Natural killer cell (primary cell): Measurements from ENCODE around the gene MTMR4. TPM values are rescaled to one million over a fixed set of nuclear protein-coding genes. Genes with fewer than 3 reads are reported as not detected.
A peak's percentile ranks its signal among the peaks of the same experiment; 100 is the strongest.
"Not testable (repeated sequence)": the region's sequence is repeated elsewhere in the genome, so short reads cannot be mapped to it uniquely, and the experiment has no call there.

Experiments used
- ATAC-seq, 3 donors: fragments of 150-1000 bp in 2 of 3; fragments of 200-7000 bp in 1 of 3; cut with Tn5 transposase; 1 replicate in 1 of 3; 2 replicates in 2 of 3; pipeline ENCODE4 v1.10.0; 2021; ENCODE audit warnings: mild to moderate bottlenecking in 2 of 3, moderate library complexity in 2 of 3
- DNase-seq, 2 donors: peaks; one replicate each; pipeline versions ENCODE4 v3.0.0 to v3.0.0-alpha.2; 2013 to 2021; ENCODE audit warnings: mixed read lengths in 1 of 2
- H3K27ac ChIP-seq: one replicate; pipeline ENCODE4 v1.5.1; 2013; ENCODE audit warnings: mild to moderate bottlenecking, low read length
- H3K27me3 ChIP-seq: one replicate; pipeline ENCODE4 v1.6.1; 2013; ENCODE audit warnings: low read length; ENCODE audit not compliant: control insufficient read depth, insufficient read depth
- H3K36me3 ChIP-seq: one replicate; pipeline ENCODE4 v1.6.1; 2013; ENCODE audit warnings: low read length; ENCODE audit not compliant: control insufficient read depth, insufficient read depth
- H3K4me1 ChIP-seq: one replicate; pipeline ENCODE4 v1.6.1; 2013; ENCODE audit warnings: low read length; ENCODE audit not compliant: control insufficient read depth, insufficient read depth
- H3K4me3 ChIP-seq: one replicate; pipeline ENCODE4 v1.5.1; 2013; ENCODE audit warnings: low read length
- H3K9me3 ChIP-seq: one replicate; pipeline ENCODE4 v1.6.1; 2013; ENCODE audit warnings: low read length; ENCODE audit not compliant: control insufficient read depth, insufficient read depth
- H3K27ac Mint-ChIP-seq, 2 donors: one replicate each; pipeline ENCODE4 v1.8.0; 2022; ENCODE audit warnings: mild to moderate bottlenecking in 2 of 2, mixed read lengths in 2 of 2, moderate library complexity in 1 of 2
- H3K27me3 Mint-ChIP-seq, 2 donors: one replicate each; pipeline ENCODE4 v1.8.0; 2022; ENCODE audit warnings: low read depth in 2 of 2, mixed read lengths in 2 of 2
- H3K36me3 Mint-ChIP-seq: one replicate; pipeline ENCODE4 v1.8.0; 2022; ENCODE audit warnings: mixed read lengths
- H3K4me1 Mint-ChIP-seq, 2 donors: one replicate each; pipeline ENCODE4 v1.8.0; 2022; ENCODE audit warnings: mixed read lengths in 2 of 2
- H3K4me3 Mint-ChIP-seq: one replicate; pipeline ENCODE4 v1.8.0; 2022; ENCODE audit warnings: mild to moderate bottlenecking, moderate library complexity, mixed read lengths
- H3K9me3 Mint-ChIP-seq, 2 donors: one replicate each; pipeline ENCODE4 v1.8.0; 2022; ENCODE audit warnings: mixed read lengths in 2 of 2
- CTCF ChIP-seq: fragments of 200-600 bp; IDR thresholded peaks from one replicate; pipeline ENCODE4 v1.8.0; 2022; ENCODE audit warnings: antibody characterized with exemption
- WGBS: methylation state at CpG from one replicate; pipeline ENCODE4 v1.1.7; 2013; ENCODE audit warnings: missing lambda C conversion rate; ENCODE audit not compliant: insufficient coverage; 5-methylcytosine and 5-hydroxymethylcytosine counted together
- intact Hi-C: fragments of 100-400 bp; cut with micrococcal nuclease; formaldehyde crosslinking; loops from one replicate; pipeline ENCODE4 v1.14.2; 2022
- total RNA-seq, 4 donors: library from RNA; stranded (reverse); fragments of 120-200 nt in 1 of 4; gene quantifications; one replicate each; pipeline versions ENCODE4 v1.2.3 to v1.2.4, GENCODE V29; 2013 to 2022

MTMR4 gene
- total RNA-seq, 3 donors from 2014 or later (not counting 1 experiment from before 2014, with no cell fraction given) = 28.4 to 43.4 (median 39.7) TPM

- Histone ChIP-seq H3K27ac (no peak overlapping the region), H3K27me3 (no peaks in the 10 kb centered on the region), H3K4me1 (peaks cover 11% of the 10 kb centered on the region), H3K9me3 (no peaks in the 10 kb centered on the region), H3K4me3 (no peak overlapping the region), H3K36me3 (peaks cover 84% of the 10 kb centered on the region)
- ATAC-seq (no peak), DNase-seq (no peak)
- Mint-ChIP-seq H3K4me3 (no peak overlapping the region), H3K27ac (no peak overlapping the region), H3K9me3 (no peaks in the 10 kb centered on the region), H3K36me3 (peaks cover 23% of the 10 kb centered on the region), H3K4me1 (peaks cover 2 to 18% of the 10 kb centered on the region in 2 donors), H3K27me3 (no peaks in the 10 kb centered on the region)
- TF ChIP-seq CTCF = no peak
- intact Hi-C loops = no loop called here
- WGBS = 96% methylated on average over 7 of the region's 7 CpGs
Observed at GRCh38 chr17:58506354-58507080, 7.9 kb downstream of the MTMR4 start.

- Histone ChIP-seq H3K36me3 (peaks cover 78% of the 10 kb centered on the region), H3K9me3 (no peaks in the 10 kb centered on the region), H3K4me1 (peaks cover 11% of the 10 kb centered on the region), H3K27me3 (no peaks in the 10 kb centered on the region), H3K27ac (peak overlapping the region; percentile 74), H3K4me3 (no peak overlapping the region)
- no peaks in the 10 kb centered on the region for H3K9me3 Mint-ChIP-seq
- intact Hi-C loops = no loop called here
- H3K27ac Mint-ChIP-seq = no peak overlapping the region
- H3K4me3 Mint-ChIP-seq = no peak overlapping the region
- H3K27me3 Mint-ChIP-seq = no peaks in the 10 kb centered on the region
- ATAC-seq (no peak), DNase-seq (no peak)
- H3K36me3 Mint-ChIP-seq = peaks cover 6% of the 10 kb centered on the region
- no peak for TF ChIP-seq CTCF
- peaks cover 0 to 10% of the 10 kb centered on the region in 2 donors for H3K4me1 Mint-ChIP-seq
- 94% methylated on average over 8 of the region's 11 CpGs for WGBS
Observed at GRCh38 chr17:58504826-58505351, 9.5 kb downstream of the MTMR4 start.

- H3K27ac Mint-ChIP-seq = no peak overlapping the region
- no peak for ATAC-seq
Observed at GRCh38 chr17:58503866-58504265, 10.6 kb downstream of the MTMR4 start.

GRCh38 chr17:58503134-58503533 is 11.3 kb downstream of the MTMR4 start:
- ATAC-seq, H3K4me3 ChIP-seq, H3K4me3 Mint-ChIP-seq, H3K9me3 Mint-ChIP-seq, H3K36me3 Mint-ChIP-seq, DNase-seq, H3K27ac ChIP-seq, H3K27me3 ChIP-seq, H3K9me3 ChIP-seq, H3K27me3 Mint-ChIP-seq, intact Hi-C loops, H3K27ac Mint-ChIP-seq, H3K4me1 Mint-ChIP-seq: not testable (repeated sequence)
- 100% methylated on average over 6 of the region's 6 CpGs for WGBS
- Histone ChIP-seq H3K36me3 (peaks cover 68% of the 10 kb centered on the region), H3K4me1 (peaks cover 11% of the 10 kb centered on the region)

More at GRCh38 chr17:58503866-58504265, 10.6 kb downstream of the MTMR4 start:
- H3K9me3 ChIP-seq = no peaks in the 10 kb centered on the region
- WGBS = 91% methylated on average over 8 of the region's 8 CpGs
- H3K27me3 Mint-ChIP-seq = no peaks in the 10 kb centered on the region
- no peak overlapping the region for H3K27ac ChIP-seq
- TF ChIP-seq CTCF = no peak
- intact Hi-C loops = no loop called here
- H3K4me3 ChIP-seq = no peak overlapping the region
- peaks cover 0 to 7% of the 10 kb centered on the region in 2 donors for H3K4me1 Mint-ChIP-seq
- H3K9me3 Mint-ChIP-seq = no peaks in the 10 kb centered on the region
- peaks cover 11% of the 10 kb centered on the region for H3K4me1 ChIP-seq
- H3K36me3 ChIP-seq = peaks cover 70% of the 10 kb centered on the region
- H3K36me3 Mint-ChIP-seq = peaks cover 6% of the 10 kb centered on the region
- no peak overlapping the region for H3K4me3 Mint-ChIP-seq
- DNase-seq = no peak
- no peaks in the 10 kb centered on the region for H3K27me3 ChIP-seq
